Measurements from ENCODE around the gene TMEM217. TPM values are rescaled to one million over a fixed set of nuclear protein-coding genes. Genes with fewer than 3 reads are reported as not detected.

The TMEM217 gene
- total RNA-seq, 1 experiment from 2014 or later, result 0.12 TPM

DNA sequence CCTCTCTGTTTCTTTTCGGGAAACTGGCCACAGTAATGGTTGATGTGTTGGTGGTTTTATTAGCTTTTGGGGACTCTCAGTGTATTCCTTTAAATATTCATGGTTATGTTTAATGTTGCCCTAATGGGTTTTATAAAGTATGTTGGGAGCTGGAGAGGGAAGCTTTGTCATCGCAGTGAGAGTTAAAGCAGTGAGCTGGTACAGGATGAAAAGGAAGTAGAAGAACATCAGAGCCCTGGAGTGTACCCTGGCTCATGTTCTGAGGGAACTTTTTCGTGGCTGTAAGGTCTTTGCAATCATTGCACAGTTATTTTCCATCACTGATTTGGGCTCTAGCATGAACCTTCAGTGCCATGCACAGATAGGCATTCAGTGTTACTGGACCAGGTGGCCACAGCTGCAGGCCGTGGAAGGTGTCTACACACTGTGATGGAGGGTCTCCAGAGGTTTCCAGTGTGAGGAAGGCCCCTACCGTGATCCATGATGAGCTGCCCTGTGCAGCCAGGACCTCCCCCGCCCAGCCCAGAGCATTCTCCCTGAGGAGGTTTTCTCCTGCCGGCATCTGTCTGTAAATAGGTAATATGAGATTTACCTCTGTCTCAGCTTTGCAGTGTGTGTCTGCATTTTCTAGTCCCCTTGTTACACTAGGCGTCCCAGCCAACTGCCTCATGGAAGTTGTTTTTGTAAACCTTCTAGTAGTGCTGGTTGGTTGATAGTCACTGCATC is 22.4 kb upstream of the TMEM217 start:
- no peak for DNase-seq (ENCODE audit: low spot score)

DNA sequence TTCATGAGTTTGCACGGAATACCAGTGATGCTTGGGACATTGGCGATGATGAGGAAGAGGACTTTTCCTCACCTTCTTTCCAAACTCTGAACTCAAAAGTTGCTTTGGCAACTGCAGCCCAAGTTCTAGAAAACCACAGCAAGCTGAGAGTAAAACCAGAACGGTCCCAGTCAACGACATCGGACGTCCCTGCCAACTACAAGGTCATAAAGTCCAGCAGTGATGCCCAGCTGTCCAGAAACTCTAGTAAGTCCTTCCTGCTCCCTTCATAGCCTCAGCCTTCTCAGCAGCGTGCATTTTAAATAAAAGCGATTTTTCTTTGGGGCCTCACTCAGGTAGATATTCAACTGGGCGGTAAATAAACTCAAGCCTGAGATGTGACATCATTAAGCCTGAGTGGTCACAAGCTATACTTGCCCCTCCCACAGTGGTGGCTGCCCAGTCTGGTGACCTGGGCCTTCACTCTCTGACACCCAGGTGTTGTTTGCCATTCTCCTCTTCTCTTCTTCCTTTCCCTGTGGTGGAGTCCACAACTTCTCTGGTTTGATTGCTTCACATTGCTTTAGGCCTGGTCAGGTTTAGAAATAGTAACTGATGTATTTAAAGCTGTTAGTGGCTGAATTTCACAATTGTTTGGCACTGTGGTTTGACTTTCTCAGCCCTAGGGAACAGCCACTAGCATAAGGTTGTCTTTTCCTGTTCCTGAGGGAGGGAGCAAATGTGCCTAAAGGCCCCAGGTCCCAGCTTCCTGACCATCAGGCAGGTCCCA is 21.6 kb upstream of the TMEM217 start:
- DNase-seq (ENCODE audit: low spot score), result no peak

DNA sequence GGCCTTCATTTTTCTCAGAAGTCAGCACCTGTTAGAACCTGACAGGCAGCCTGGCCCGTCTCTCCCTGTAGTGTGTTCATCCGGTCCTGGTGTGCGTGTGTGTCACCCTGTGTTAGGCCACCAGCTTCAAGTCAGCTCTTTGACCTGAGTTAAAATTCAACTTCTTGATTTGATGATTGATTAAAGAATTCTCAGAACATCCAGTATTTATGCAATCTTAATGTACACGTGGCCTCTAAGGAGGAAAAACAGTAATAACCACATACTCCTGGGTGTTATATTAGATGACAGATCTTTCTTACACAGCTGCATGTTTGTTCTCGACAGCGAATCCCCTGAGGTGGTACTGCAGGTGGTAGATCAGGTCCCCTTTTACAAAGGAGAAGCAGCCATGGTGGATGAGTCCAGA is 19.1 kb upstream of the TMEM217 start:
- DNase-seq (ENCODE audit: low spot score), result no peak

DNA sequence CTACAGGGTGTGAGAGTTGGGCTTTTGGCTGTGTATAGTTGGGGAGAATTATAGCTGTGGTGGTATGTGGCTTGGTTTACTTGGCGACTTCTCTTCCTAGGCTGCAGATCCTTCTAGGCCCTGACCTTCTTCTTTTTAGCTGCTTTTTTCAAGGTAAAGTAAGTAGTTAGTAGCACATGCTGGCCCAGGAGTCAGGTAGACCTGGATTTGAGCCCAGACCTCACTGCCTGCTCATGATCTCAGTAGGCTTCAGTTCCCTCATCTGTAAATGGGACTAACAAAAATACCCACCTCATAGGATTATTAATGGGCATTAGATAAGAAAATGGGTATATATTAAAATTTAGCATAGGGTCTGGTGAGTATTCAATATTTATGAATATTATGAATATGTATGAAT is 17.4 kb upstream of the TMEM217 start:
- no peak for DNase-seq (ENCODE audit: low spot score)

DNA sequence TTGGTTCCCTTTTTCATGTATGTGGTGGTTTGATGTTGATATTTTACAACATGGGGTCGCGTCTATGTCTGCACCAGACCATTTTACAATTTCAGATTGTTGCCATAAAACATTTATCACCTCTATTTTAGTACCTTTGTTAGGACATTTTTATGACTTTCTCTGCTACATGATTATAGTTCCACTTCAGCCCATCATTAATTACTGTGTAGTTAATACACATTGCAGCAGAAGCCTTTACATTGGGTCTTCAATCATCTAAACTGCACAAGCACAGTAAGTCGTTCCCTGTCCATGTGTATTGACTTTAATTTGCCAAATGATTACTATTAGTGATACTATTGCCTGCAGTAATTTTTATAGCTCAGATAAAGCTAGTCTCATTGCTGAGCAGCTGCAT is 15.7 kb upstream of the TMEM217 start:
- no peak for DNase-seq (ENCODE audit: low spot score)

DNA sequence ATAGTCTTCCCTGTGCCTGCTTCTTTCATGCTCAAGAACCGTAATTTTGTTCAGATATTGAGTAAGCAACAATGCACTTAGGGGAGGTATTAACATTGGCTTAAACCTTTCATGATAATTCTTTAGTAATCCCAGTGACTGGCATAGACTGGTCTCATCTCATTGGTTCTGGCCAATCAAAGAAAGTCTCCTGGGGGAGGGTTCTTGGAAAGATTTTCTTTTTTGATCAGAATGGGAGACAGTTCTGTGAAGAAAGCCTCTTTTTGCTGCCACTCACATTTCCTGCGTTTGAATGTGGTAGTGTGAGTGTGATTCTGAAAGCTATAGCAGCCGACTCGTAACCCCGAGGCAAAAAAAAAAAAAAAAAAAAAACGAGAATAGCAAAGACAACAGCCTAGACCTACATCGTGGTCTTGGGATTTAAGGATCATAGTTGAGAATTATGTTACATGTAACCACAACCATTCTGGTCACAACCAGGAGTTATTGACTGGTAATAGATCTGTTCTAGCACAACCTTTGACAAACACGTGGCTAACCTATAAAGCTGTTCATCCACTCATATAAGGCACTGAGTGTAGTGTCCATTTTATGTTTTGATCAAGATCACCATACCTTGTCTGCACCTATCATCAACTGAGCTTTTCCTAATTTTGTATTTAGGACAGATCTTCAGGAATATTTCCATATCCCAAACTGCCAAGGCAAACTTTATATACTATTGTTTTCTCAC is 15.1 kb upstream of the TMEM217 start:
- no peak for DNase-seq (ENCODE audit: low spot score)

DNA sequence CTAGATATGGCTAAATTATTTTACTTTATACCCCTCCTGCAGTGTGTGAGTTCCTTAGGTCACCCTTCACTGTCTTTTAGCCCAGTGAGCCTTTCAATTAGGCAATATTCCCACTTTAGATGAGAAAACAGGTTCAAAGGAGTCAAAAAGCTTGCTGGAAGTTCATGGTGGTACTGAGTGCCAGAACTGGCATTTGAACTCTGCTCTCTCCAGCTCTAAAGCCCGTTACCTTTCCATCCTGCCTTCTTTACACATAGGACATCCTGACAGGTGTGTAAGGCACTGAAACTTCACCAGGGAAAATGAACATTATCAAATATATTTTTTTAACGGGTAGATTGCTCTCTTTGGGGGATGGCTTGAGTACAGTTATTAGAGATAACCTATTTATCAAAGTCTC is 11.2 kb upstream of the TMEM217 start:
- no peak for DNase-seq (ENCODE audit: low spot score)

DNA sequence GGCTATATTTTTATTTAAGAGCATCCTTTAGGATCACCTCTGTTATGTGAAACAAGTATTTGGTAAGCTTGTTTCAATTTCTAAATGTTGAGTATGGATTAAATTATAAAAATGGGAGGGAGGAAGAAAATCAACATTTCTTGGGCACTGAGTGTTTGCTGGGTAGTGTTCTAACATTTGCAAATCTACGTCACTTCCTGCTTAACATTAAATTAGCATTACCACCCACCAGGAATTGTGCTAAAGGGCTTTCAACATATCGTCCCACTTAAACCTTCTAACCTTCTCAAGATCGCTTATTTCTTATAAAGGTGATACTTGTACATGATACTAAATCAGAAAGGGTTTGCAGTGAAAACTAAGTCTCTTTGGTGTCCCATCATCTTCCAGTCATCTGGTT is 7.9 kb upstream of the TMEM217 start:
- DNase-seq (ENCODE audit: low spot score), result no peak

DNA sequence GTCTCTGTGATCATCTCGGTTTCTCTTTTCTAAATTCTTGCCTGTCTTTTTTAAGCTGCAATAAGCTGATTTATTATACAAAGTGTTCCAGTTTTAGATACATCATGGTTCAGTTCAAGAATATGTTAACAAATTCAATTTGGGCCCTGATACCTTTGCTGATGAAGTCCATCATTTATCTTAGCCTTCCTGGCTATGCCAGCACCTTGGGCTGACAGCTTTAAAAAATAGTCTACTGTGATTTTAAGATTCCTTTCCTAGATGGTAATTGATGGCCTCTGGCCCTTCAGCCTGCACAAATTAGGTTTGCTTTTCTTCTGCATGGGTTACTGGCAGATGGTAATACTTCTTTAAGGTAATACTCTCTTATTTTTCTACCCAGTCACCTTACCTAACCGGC is 7.1 kb upstream of the TMEM217 start:
- no peak for DNase-seq (ENCODE audit: low spot score)

DNA sequence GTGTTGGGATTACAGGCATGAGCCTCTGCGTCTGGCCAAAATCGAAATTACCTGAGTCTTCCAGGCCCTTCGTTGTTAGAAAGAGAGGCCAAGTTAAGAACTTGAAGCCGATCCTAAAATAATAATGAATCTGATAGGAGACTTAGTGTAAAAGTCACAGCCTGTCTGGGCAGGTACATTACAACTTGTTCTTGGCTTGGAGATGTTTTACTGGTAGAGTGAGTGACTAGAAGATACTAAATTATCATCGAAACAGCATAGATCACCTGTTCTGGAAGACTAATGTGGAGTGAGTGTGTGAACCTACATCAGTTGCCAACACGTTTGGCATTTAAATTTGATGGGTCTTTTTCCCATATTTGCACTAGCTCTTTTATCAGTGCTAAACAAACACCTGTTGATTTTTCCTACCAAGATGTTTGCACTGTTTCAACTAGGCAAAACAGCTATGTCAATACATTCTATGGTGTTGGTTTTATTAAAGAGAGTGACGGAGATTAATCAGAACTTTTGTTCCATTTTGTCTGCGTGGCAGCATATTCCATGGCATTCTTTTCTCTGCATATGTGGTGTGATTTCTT is 4.6 kb upstream of the TMEM217 start:
- no peak for DNase-seq (ENCODE audit: low spot score)

DNA sequence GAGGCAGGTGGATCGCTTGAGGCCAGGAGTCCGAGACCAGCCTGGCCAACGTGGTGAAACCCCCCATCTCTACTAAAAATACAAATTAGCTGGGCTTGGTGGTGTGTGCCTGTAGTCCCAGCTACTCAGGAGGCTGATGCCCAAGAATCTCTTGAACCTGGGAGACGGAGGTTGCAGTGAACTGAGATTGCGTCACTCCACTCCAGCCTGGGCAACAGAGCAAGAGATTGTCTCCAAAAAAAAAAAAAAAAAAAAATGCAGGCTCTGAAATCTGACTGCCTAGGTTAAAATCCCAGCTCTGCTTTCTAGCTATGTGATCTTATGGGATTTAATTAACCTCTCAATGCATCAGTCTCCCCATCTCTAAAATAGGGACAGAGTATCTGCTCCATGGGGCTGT is 3.3 kb upstream of the TMEM217 start:
- no peak for DNase-seq (ENCODE audit: low spot score)

DNA sequence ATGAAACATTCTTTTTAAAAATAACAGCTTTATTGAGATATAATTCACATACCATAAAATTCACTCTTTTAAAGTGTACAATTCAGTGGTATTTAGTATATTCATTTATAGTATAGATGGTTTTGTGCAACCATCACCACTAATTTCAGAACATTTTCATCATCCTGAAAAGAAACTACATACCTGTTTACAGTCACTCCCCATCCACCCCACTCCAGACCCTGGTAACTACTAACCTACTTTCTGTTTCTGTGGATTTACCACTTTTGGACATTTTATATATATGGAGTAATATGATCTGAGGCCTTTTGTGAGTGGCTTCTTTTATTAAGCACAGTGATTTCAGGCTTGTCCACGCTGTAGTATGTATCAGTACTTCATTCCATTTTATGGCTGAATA is 2.5 kb upstream of the TMEM217 start:
- no peak for DNase-seq (ENCODE audit: low spot score)

DNA sequence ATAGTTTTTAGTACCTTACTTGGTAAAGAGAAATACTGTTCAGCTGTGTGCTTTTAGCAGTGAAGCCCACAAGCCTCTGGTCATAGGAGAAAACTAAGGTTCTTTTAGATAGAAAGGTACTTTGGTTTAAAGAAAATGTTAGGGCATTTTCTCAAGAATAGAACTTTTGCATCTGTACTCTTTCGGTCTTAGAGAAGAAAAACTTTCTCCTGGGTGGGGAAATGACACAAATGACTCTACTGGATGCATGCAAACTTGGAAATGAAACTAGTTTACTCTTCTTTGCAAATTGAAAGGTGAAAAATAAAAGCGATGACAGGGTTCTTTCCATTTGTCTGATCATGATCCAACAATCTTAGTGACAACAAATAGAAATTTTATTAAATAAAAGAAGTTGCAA is 2.1 kb upstream of the TMEM217 start:
- no peak for DNase-seq (ENCODE audit: low spot score)

DNA sequence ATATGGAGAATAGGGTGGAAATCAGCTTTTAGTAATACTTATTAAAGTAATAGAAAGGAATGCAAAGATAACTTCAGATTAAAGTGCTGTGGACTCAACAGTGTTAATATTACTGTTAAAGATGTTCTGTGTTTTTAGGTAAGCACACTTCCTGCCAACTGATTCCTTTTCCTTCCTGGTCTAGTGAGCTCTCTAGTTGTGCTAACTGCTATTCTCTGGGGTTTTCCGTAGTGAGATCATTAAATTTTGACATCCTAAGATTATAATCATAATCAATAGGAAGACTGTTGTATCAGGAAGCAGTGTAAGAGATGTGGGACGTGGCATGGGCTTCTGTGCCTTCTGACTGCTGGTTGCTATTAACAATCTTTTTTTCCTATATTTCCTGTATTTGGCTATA is 1.2 kb upstream of the TMEM217 start:
- no peak for DNase-seq (ENCODE audit: low spot score)

DNA sequence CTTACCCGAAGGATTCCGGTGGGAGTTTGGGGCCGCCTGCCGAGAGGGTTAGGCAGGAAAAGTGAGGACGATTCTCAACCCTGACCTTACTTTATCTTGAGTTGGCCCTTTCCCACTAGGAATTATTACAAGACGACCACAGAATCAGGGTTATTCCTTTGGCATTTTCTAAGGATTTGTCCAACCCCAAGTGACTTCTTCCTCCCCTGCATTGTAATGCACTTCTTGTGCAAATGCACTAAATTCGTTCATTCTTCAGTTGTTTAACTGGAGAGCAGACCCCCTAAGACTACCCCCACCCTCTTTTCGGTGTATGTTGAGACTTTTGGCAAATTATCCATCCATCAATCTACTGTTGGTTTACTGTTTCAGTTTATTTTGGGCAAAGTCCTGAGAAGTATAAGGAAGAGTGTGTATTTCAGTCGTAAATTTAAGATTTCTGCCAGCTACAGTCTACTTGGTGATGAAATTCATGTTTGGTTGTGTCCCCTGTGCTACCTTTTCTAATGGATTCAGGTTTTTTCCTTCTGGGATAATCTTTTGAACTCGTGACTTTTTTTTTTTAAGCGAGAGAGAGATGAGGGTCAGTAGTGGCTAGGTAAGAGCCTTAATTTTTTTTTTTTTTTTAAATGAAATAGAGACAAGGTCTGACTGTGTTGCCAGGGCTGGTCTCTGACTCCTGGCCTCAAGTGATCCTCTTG is 611 bp upstream of the TMEM217 start:
- DNase-seq (ENCODE audit: low spot score), result no peak

DNA sequence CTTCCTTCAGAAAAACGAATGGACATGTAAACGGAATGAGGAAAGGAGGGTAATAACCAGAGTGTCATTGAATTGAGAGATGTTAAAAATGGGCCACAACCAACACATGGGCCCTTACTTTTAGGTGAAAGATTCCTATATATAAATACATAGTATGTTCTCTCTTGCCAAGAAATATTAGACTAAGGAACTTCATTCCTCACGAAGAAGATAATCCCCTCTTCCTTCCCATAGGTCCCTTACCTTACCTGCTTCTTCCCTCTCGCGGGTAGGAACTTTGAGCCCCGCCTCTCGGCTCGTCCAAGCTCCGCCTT is 667 bp downstream of the TMEM217 start:
- DNase-seq (ENCODE audit: low spot score), result no peak

DNA sequence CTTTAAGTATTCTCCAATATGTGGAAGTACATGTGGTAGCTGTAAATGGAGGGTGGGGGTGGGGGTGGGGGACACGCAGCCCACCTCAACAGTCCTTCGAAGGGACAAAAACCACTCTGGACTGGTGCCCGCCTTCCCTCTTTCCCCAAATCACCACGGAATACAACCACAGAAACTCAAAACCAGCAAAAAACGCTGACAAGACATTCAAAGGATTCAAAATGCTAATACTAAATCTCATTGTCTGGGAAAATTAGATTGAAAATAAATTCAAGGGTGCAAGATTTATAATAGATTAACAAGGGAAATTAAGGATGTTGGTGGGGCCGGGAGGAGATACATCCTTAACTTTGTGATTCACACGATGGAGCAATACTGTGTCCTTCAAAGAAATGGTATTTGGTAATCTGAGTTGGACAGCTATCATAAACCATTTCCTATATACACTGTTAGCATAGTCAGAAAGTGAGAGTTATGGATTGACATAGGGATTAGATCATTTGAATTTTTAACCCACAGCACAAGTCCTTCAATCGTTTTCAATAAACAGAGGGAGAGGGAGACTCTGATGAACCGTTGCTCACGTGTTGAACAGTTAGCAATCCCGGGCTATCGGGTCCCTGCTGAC is 1.1 kb downstream of the TMEM217 start:
- no peak for DNase-seq (ENCODE audit: low spot score)

DNA sequence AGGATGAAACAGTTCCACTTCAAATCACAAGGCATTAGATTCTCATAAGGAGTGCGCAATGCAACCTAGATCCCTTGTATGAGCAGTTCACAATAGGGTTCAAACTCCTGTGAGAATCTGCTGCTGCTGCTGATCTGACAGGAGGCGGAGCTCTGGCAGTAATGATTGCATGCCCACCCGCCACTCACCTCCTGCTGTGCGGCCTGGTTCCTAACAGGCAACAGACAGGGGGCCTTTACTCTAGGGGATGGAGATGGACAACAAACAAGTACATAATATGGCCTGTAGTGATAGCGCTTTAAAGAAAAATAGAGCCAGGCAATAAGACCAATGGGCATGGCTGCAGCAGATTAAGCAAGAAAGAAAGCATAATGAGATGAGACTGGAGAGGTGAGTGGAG is 3.1 kb downstream of the TMEM217 start:
- no peak for DNase-seq (ENCODE audit: low spot score)

DNA sequence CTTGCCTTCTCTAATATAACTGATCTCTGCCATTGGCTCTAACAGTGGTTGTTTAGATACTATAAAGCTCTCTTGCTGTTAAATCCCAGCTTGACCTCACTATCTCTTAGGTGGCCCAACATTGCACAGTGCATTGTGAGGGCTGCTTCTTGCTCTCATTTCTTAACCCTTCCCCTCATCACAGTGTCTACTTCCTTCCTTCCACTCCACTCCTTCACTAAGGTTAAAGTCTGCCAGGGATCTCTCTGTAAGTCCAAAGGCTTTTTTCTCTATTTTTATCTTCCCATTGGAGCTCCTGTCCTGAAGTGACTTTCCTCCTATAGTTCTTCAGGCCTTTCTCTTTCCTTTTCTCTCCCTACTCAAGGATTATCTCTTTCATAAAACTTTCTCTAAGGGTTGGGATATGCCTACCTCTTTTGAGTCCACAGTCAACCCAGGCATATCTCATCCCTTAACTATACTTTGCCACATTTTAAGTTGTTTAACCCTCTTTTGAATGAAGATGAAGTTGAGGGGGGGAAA is 4.4 kb downstream of the TMEM217 start:
- no peak for DNase-seq (ENCODE audit: low spot score)

DNA sequence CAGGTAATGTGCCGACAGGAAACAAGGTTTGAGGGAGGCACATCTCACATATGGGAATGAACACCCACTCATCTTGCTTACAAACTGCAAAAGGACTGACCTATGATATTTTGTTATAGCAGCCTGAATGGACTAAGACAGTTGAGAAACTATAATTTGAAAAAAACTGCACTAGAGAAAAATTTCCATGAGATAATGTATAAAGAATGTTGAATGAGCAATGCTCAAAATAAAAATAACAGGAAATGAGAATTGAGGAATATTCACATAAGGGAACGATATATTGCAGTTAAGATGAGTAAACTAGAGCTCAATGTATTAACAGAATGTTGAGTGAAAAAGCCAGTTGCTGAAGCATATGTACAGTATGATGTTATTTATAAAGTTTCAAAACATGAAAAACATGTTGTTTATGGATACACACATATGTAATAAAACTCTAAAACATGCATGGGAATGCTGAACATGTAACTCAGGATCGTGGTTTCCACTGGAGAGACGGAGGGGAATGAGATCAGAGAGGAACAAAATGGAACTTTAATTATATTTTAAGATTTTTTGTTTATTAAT is 6.6 kb downstream of the TMEM217 start:
- DNase-seq (ENCODE audit: low spot score), result peak; percentile 50
